ENCODE measurements around the gene RAP1GDS1.

The RAP1GDS1 gene

GRCh38 chr4:98444371-98444770, 183.2 kb downstream of the RAP1GDS1 start:
- no peak for DNase-seq (ENCODE audit: low read depth in 1 of 2, low spot score in 1 of 2)
- TF ChIP-seq GABPA (IDR thresholded peaks at IDR 0.05; ENCODE audit: low read depth): no peak
- TF ChIP-seq SPI1 (IDR thresholded peaks at IDR 0.05; ENCODE audit: borderline replicate concordance, low read depth): no peak
- TF ChIP-seq REST (IDR thresholded peaks at IDR 0.05; ENCODE audit: insufficient replicate concordance, low read depth): no peak
- TF ChIP-seq, protein P1, sequence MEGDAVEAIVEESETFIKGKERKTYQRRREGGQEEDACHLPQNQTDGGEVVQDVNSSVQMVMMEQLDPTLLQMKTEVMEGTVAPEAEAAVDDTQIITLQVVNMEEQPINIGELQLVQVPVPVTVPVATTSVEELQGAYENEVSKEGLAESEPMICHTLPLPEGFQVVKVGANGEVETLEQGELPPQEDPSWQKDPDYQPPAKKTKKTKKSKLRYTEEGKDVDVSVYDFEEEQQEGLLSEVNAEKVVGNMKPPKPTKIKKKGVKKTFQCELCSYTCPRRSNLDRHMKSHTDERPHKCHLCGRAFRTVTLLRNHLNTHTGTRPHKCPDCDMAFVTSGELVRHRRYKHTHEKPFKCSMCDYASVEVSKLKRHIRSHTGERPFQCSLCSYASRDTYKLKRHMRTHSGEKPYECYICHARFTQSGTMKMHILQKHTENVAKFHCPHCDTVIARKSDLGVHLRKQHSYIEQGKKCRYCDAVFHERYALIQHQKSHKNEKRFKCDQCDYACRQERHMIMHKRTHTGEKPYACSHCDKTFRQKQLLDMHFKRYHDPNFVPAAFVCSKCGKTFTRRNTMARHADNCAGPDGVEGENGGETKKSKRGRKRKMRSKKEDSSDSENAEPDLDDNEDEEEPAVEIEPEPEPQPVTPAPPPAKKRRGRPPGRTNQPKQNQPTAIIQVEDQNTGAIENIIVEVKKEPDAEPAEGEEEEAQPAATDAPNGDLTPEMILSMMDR (IDR thresholded peaks at IDR 0.05; ENCODE audit: insufficient read depth, low read length): no peak
- TF ChIP-seq POLR2AphosphoS5 (IDR thresholded peaks at IDR 0.05; ENCODE audit: low read depth): no peak
- Histone ChIP-seq H3K4me3 (replicated peaks; ENCODE audit: insufficient read depth, low read length) (no peak overlapping the region), H3K27me3 (ENCODE audit: insufficient read depth, poor library complexity, severe bottlenecking) (no peaks in the 10 kb centered on the region), H3K27ac (replicated peaks) (no peak overlapping the region)

DNA sequence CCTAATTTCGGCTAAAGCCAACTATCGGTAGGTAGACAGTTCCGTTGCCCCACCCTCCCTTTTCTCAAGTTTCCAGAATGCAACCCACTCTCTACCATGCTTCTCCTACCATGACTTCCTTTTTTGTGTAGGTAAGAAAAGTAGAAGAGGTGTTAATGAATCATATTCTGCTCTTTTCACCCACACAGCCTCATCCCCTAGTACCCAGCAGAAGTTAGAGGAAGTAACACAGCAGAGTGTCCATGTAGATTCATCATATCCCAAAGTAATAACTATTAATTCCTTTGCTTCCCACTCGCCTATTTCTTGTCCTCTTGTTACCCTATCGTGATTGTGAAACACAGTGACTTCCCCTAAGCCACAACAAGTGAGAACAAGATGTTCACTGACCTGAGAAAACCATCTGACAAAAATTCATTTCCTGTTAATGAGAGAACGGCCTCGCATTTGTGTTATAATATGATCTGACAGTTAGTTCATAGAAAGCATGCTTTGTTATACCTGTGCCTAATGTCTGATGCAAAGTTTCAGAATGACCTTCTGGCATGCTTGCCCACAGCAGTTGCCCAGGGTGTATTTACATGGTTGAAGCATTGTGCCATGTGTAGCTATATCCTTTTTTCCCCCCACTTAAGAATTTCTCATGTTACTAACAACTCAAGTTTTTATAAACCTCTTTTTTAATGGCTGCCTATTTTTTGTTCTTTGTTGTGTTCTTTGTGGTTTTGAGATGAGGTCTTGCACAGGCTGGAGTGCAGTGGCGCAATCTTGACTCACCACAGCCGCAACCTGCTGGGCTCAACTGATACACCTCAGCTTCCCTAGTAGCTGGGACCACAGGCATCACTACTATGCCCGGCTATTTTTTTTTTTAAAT, 185.6 kb downstream of the RAP1GDS1 start:
- TF ChIP-seq POLR2AphosphoS5 (IDR thresholded peaks at IDR 0.05; ENCODE audit: low read depth): peak; percentile 25
- TF ChIP-seq SPI1 (IDR thresholded peaks at IDR 0.05; ENCODE audit: borderline replicate concordance, low read depth): peak; percentile 79
- TF ChIP-seq, protein P1 (IDR thresholded peaks at IDR 0.05; ENCODE audit: insufficient read depth, low read length): no peak
- Histone ChIP-seq H3K4me3 (replicated peaks; ENCODE audit: insufficient read depth, low read length) (no peak overlapping the region), H3K27me3 (ENCODE audit: insufficient read depth, poor library complexity, severe bottlenecking) (no peaks in the 10 kb centered on the region), H3K27ac (replicated peaks) (peak overlapping the region; percentile 55)
- peak; percentile 42 to 66 for DNase-seq (ENCODE audit: low read depth in 1 of 2, low spot score in 1 of 2)

DNA sequence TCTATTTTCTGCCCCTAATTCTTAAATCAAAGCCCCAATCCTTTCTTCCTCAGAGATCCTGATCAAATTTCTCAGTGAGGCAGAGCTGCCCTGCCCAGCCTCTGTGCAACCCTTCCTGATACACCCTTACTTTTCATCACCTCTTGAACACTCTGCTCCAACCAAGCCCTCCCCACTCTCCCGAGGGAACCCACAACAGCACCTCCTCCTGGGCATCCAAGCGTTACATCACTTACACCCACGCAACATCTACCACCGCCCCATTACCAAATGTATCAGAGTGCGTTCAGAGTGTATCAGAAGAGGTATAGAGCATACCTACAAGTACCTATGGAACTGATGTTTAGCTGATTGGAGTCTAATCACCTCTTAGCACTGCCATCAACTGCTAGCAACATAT, 186.5 kb downstream of the RAP1GDS1 start:
- Histone ChIP-seq H3K27me3 (ENCODE audit: insufficient read depth, poor library complexity, severe bottlenecking) (no peaks in the 10 kb centered on the region), H3K27ac (replicated peaks) (peak overlapping the region; percentile 25; the same call in 1 of the 2 replicates), H3K4me3 (replicated peaks; ENCODE audit: insufficient read depth, low read length) (no peak overlapping the region)
- DNase-seq (ENCODE audit: low read depth in 1 of 2, low spot score in 1 of 2): peak in 1 of 2 experiments; percentile 20
- TF ChIP-seq SPI1 (IDR thresholded peaks at IDR 0.05; ENCODE audit: borderline replicate concordance, low read depth): no peak
- no peak for TF ChIP-seq GABPA (IDR thresholded peaks at IDR 0.05; ENCODE audit: low read depth)
- no peak for TF ChIP-seq POLR2AphosphoS5 (IDR thresholded peaks at IDR 0.05; ENCODE audit: low read depth)
- TF ChIP-seq, protein P1 (IDR thresholded peaks at IDR 0.05; ENCODE audit: insufficient read depth, low read length): no peak
- TF ChIP-seq REST (IDR thresholded peaks at IDR 0.05; ENCODE audit: insufficient replicate concordance, low read depth): no peak
